Measurements from ENCODE around the gene ATG2B. TPM values are rescaled to one million over a fixed set of nuclear protein-coding genes. Genes with fewer than 3 reads are reported as not detected.

The ATG2B gene
- total and polyA plus RNA-seq, 7 donors: 1.8 to 27.1 (median 17.9) TPM

GRCh38 chr14:96286251-96286650 lies 76.9 kb downstream of the ATG2B start:
- peak overlapping the region in 2 of 4 donors; percentile 11 to 26 for H3K4me3 ChIP-seq
- DNase-seq: no peak
- no peaks in the 10 kb centered on the region for H3K9me3 ChIP-seq
- H3K27ac ChIP-seq: peak overlapping the region; percentile 56 to 80 (median 70)
- no peak for TF ChIP-seq CTCF (IDR thresholded peaks at IDR 0.05)
- TF ChIP-seq POLR2A (IDR thresholded peaks at IDR 0.05): no peak
- no peak for TF ChIP-seq EP300 (IDR thresholded peaks at IDR 0.05)
- no peak for TF ChIP-seq POLR2AphosphoS5 (IDR thresholded peaks at IDR 0.05)
- intact Hi-C loops (cut with DNase I): loop anchor here (10.0 kb wide), 2 partner anchors 219 to 751 kb away; partner anchors contain the start of genes GLRX5 and PAPOLA
- H3K36me3 ChIP-seq: peaks cover 12 to 45% (median 17%) of the 10 kb centered on the region in 4 donors
- WGBS, 2 donors: 90 to 91% methylated on average over 1 of the region's 1 CpG
- H3K4me1 ChIP-seq: peaks cover 0 to 28% (median 17%) of the 10 kb centered on the region in 4 donors
- H3K27me3 ChIP-seq: no peaks in the 10 kb centered on the region

GRCh38 chr14:96285667-96286066 lies 77.5 kb downstream of the ATG2B start:
- peak overlapping the region in 3 of 4 donors; percentile 0 to 26 (median 11) for H3K4me3 ChIP-seq
- TF ChIP-seq CTCF (IDR thresholded peaks at IDR 0.05): no peak
- peak; percentile 77 to 88 (median 84) for TF ChIP-seq POLR2AphosphoS5 (IDR thresholded peaks at IDR 0.05)
- TF ChIP-seq POLR2A (IDR thresholded peaks at IDR 0.05): no peak
- peak; percentile 55 to 89 (median 73) for TF ChIP-seq EP300 (IDR thresholded peaks at IDR 0.05)
- no peaks in the 10 kb centered on the region for H3K27me3 ChIP-seq
- 84 to 89% methylated on average over 17 of the region's 17 CpGs for WGBS, 2 donors
- H3K9me3 ChIP-seq: no peaks in the 10 kb centered on the region
- DNase-seq: peak; percentile 89
- peaks cover 11 to 39% (median 15%) of the 10 kb centered on the region in 4 donors for H3K36me3 ChIP-seq
- H3K4me1 ChIP-seq: peaks cover 0 to 32% (median 22%) of the 10 kb centered on the region in 4 donors
- intact Hi-C loops (cut with DNase I): loop anchor here (10.0 kb wide), 2 partner anchors 219 to 751 kb away; partner anchors contain the start of genes GLRX5 and PAPOLA
- peak overlapping the region; percentile 56 to 80 (median 70) for H3K27ac ChIP-seq

- Histone ChIP-seq H3K4me1 (peaks cover 0 to 34% (median 23%) of the 10 kb centered on the region in 4 donors), H3K4me3 (no peak overlapping the region), H3K27ac (peak overlapping the region in 3 of 4 donors; percentile 56 to 80 (median 76)), H3K9me3 (no peaks in the 10 kb centered on the region), H3K27me3 (no peaks in the 10 kb centered on the region), H3K36me3 (peaks cover 0 to 27% (median 5%) of the 10 kb centered on the region in 4 donors)
- TF ChIP-seq EP300 (IDR thresholded peaks at IDR 0.05): no peak
- 33 to 82% methylated on average over 1 of the region's 1 CpG for WGBS, 2 donors
- intact Hi-C loops (cut with DNase I): loop anchor here (10.0 kb wide), 2 partner anchors 220 to 750 kb away; partner anchors contain the start of genes GLRX5 and PAPOLA
- no peak for DNase-seq
Observed at GRCh38 chr14:96284430-96284829, 78.7 kb downstream of the ATG2B start.

GRCh38 chr14:96284008-96284407 lies 79.1 kb downstream of the ATG2B start:
- no peak for TF ChIP-seq CTCF (IDR thresholded peaks at IDR 0.05)
- no peak for TF ChIP-seq POLR2A (IDR thresholded peaks at IDR 0.05)
- no peak for TF ChIP-seq POLR2AphosphoS5 (IDR thresholded peaks at IDR 0.05)
- no peak for TF ChIP-seq EP300 (IDR thresholded peaks at IDR 0.05)
- intact Hi-C loops (cut with DNase I): loop anchor here (10.0 kb wide), 2 partner anchors 221 to 749 kb away; partner anchors contain the start of genes GLRX5 and PAPOLA
- no peak for DNase-seq
- 96 to 97% methylated on average over 9 of the region's 9 CpGs for WGBS, 2 donors
- Histone ChIP-seq H3K4me3 (no peak overlapping the region), H3K4me1 (peaks cover 0 to 35% (median 23%) of the 10 kb centered on the region in 4 donors), H3K36me3 (peaks cover 0 to 23% (median under 1%) of the 10 kb centered on the region in 4 donors), H3K9me3 (no peaks in the 10 kb centered on the region), H3K27ac (no peak overlapping the region), H3K27me3 (no peaks in the 10 kb centered on the region)

- Histone ChIP-seq H3K9me3 (peaks cover 0 to 9% (median 0%) of the 10 kb centered on the region in 4 donors), H3K27ac (peak overlapping the region in 3 of 4 donors; percentile 17 to 58 (median 47)), H3K4me3 (no peak overlapping the region), H3K36me3 (peaks cover 0 to 7% (median 0%) of the 10 kb centered on the region in 4 donors), H3K27me3 (no peaks in the 10 kb centered on the region), H3K4me1 (peaks cover 0 to 30% (median 22%) of the 10 kb centered on the region in 4 donors)
- TF ChIP-seq EP300 (IDR thresholded peaks at IDR 0.05) (peak in 2 of 4 donors; percentile 41 to 79), POLR2AphosphoS5 (IDR thresholded peaks at IDR 0.05) (peak; percentile 62 to 88 (median 76)), POLR2A (IDR thresholded peaks at IDR 0.05) (no peak), CTCF (IDR thresholded peaks at IDR 0.05) (no peak)
- WGBS, 2 donors: 71 to 76% methylated on average over 4 of the region's 4 CpGs
- intact Hi-C loops (cut with DNase I): loop anchor here (10.0 kb wide), 2 partner anchors 223 to 747 kb away; partner anchors contain the start of genes GLRX5 and PAPOLA
- DNase-seq: no peak
Observed at GRCh38 chr14:96281486-96281885, 81.7 kb downstream of the ATG2B start.
